Esophagus squamous epithelium (tissue), 4 donors: ENCODE measurements around the gene FIGN.

Source experiments
- CTCF ChIP-seq, 6 experiments: fragments of 450-650 bp in 4 of 6; fragments of 200-600 bp in 2 of 6; sonication (generic) in 2 of 6; IDR thresholded peaks; one replicate each; pipeline ENCODE4 v1.5.1; 2016 to 2019; ENCODE audit warnings: antibody characterized with exemption in 6 of 6, mild to moderate bottlenecking in 4 of 6, moderate library complexity in 4 of 6
- POLR2A ChIP-seq, 4 donors: fragments of 450-650 bp; IDR thresholded peaks; one replicate each; pipeline ENCODE4 v1.6.1; 2017; ENCODE audit warnings: antibody characterized with exemption in 4 of 4, mild to moderate bottlenecking in 4 of 4, moderate library complexity in 3 of 4

GRCh38 chr2:163625632-163626031, 110.2 kb downstream of the FIGN start:
- no peak for TF ChIP-seq CTCF (IDR thresholded peaks at IDR 0.05)
- TF ChIP-seq POLR2A (IDR thresholded peaks at IDR 0.05) = no peak
